Left lung (tissue), 10 donors: ENCODE data around the gene ZNF550. TPM values are rescaled to one million over a fixed set of nuclear protein-coding genes. Genes with fewer than 3 reads are reported as not detected.

Source experiments
- ATAC-seq: fragments of 200-7000 bp; cut with Tn5 transposase; one replicate; pipeline ENCODE4 v1.9.1; 2020; ENCODE audit warnings: moderate library complexity
- DNase-seq, 4 donors: peaks; one replicate each; pipeline ENCODE4 v3.0.0-alpha.2; 2013 to 2020
- H3K27ac ChIP-seq, 2 donors: fragments of 200-600 bp; sonication (generic) in 1 of 2; one replicate each; pipeline versions ENCODE4 v1.5.0 to v1.8.0; 2020 to 2021
- H3K27me3 ChIP-seq, 2 donors: fragments of 200-600 bp; sonication (generic) in 1 of 2; one replicate each; pipeline versions ENCODE4 v1.5.0 to v1.8.0; 2020 to 2021
- H3K36me3 ChIP-seq, 2 donors: fragments of 200-600 bp; sonication (generic) in 1 of 2; one replicate each; pipeline versions ENCODE4 v1.5.0 to v1.8.0; 2020 to 2021
- H3K4me1 ChIP-seq, 2 donors: fragments of 200-600 bp; one replicate each; pipeline ENCODE4 v1.8.0; 2021
- H3K4me3 ChIP-seq, 2 donors: fragments of 200-600 bp; sonication (generic) in 1 of 2; one replicate each; pipeline versions ENCODE4 v1.5.0 to v1.8.0; 2020 to 2021; ENCODE audit warnings: mild to moderate bottlenecking in 1 of 2
- H3K9me3 ChIP-seq, 2 donors: fragments of 200-600 bp; sonication (generic) in 1 of 2; one replicate each; pipeline versions ENCODE4 v1.5.0 to v1.8.0; 2020 to 2021
- intact Hi-C, 2 donors: fragments of 100-400 bp; cut with DNase I; formaldehyde crosslinking; loops; one replicate each; pipeline versions ENCODE4 v1.11.2 to v1.14.2; 2022
- polyA plus RNA-seq, 6 donors: library from polyadenylated mRNA; unstranded; fragments of 120-200 nt; gene quantifications; one replicate each; pipeline ENCODE4 v1.2.1, GENCODE V29; 2013; ENCODE audit not compliant: insufficient read length in 6 of 6
- total RNA-seq, 2 donors: library from RNA; stranded (reverse); fragmentation: NEBNext Ultra II Directional; extraction: Animal tissue kit (Norgen Biotek cat#: 25700); gene quantifications; one replicate each; pipeline ENCODE4 v1.2.1, GENCODE V29; 2021
- TF ChIP-seq, protein P1 (sequence below), 2 donors: fragments of 200-600 bp; sonication (generic) in 1 of 2; IDR thresholded peaks; one replicate each; pipeline versions ENCODE4 v1.5.0 to v1.8.0; 2021; ENCODE audit warnings: antibody characterized with exemption in 2 of 2
- donor health status: DM: no; HTN: yes; CAD: no.
- donor health status: DM: no; HTN: no; CAD: no.

The ZNF550 gene
- total and polyA plus RNA-seq, 8 donors: 7.4 to 29.9 (median 22.6) TPM

- H3K36me3 ChIP-seq: peaks cover 0 to 53% of the 10 kb centered on the region in 2 donors
- H3K27me3 ChIP-seq: no peaks in the 10 kb centered on the region
- TF ChIP-seq, protein P1, sequence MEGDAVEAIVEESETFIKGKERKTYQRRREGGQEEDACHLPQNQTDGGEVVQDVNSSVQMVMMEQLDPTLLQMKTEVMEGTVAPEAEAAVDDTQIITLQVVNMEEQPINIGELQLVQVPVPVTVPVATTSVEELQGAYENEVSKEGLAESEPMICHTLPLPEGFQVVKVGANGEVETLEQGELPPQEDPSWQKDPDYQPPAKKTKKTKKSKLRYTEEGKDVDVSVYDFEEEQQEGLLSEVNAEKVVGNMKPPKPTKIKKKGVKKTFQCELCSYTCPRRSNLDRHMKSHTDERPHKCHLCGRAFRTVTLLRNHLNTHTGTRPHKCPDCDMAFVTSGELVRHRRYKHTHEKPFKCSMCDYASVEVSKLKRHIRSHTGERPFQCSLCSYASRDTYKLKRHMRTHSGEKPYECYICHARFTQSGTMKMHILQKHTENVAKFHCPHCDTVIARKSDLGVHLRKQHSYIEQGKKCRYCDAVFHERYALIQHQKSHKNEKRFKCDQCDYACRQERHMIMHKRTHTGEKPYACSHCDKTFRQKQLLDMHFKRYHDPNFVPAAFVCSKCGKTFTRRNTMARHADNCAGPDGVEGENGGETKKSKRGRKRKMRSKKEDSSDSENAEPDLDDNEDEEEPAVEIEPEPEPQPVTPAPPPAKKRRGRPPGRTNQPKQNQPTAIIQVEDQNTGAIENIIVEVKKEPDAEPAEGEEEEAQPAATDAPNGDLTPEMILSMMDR (IDR thresholded peaks at IDR 0.05): no peak
- peaks cover 0 to 88% of the 10 kb centered on the region in 2 donors for H3K9me3 ChIP-seq
- no peak overlapping the region for H3K27ac ChIP-seq
- peaks cover 12 to 13% of the 10 kb centered on the region in 2 donors for H3K4me1 ChIP-seq
- no peak overlapping the region for H3K4me3 ChIP-seq
- intact Hi-C loops: no loop called here
- DNase-seq: no peak
- no peak for ATAC-seq
These were observed 27.9 kb upstream of the ZNF550 start for GRCh38 chr19:57587529-57587928.

DNA sequence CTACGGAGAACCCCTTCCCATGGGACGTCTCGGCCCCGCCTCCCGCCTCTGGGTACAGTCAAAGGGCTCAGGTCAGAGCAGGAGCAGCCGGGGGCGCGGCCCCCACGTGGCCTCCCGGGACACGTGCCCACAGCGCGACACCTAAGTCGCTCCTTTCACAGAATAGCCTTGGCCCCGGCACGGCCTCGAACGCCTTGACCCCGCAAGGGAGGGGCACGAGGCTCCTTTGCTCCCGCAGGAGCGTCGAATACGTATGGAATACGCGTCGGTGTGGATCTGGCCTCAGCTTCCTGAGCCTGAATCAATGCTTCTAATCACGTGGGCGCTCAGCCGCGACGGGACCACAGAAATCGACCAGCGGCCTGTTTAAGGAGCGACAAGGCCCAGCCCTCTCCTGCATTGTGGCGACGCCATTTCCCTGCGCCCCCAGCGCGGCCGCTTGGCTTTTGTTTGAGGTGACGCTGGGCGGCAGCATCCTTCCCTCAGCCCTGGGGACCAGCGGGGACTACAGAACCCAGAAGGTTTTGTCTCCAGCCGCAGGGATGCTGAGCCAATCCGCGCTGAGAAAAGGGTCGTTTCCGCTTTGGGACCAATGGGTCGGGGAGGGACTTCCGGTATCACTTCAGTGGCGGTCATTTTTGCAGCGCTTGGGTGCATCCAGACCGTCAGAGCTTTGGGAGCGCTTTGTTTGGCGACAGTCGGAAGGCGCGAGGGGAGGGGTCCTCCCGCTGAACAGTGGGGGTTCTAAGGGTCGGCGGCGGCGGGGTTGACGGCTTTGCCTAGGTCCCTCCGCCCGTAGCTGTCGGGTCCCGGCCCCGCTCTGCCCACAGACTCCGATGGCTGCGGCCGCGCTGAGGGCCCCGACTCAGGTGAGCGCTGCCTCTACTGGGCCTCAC is 24.1 kb upstream of the ZNF550 start, which contains the start of gene ZIK1:
Gene ZIK1 (plus strand): TSS at position 625 of the 896 bp plus-strand sequence. CDS start 212 bp downstream, at position 837.
- TF ChIP-seq, protein P1 (IDR thresholded peaks at IDR 0.05): no peak
- DNase-seq (peak; percentile 90 to 96 (median 92)), ATAC-seq (peak; percentile 97)
- Histone ChIP-seq H3K27ac (peak within 1 kb of the TSS; percentile 16 to 48), H3K4me3 (peak within 1 kb of the TSS; percentile 62 to 65), H3K4me1 (peaks cover 12 to 13% of the 10 kb centered on the region in 2 donors), H3K9me3 (peaks cover 0 to 70% of the 10 kb centered on the region in 2 donors), H3K27me3 (no peaks in the 10 kb centered on the region), H3K36me3 (peaks cover 0 to 18% of the 10 kb centered on the region in 2 donors)
- intact Hi-C loops: no loop called here

DNA sequence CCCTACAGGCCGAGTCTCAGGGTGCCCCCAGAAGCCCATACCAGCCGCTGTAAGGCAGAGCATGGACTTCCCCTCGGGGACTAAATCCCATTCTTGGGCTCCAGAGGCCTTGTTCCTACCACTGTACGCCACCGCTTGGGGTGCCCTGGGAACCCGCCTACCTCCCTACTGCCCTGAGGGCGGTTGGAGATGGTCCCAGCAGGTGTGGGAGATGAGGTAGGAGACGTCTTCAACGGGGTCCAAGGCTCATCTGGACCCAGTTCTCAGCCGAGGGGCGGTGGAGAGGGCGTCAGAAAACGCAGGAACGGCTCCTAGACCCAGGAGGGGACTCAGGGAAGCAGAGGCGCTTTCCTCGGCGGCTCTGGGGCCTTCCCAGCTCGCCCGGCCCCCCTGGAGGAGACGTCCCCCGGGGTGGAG is 23.4 kb upstream of the ZNF550 start:
- peaks cover 0 to 11% of the 10 kb centered on the region in 2 donors for H3K36me3 ChIP-seq
- TF ChIP-seq, protein P1 (IDR thresholded peaks at IDR 0.05): no peak
- no peaks in the 10 kb centered on the region for H3K27me3 ChIP-seq
- peaks cover 13 to 15% of the 10 kb centered on the region in 2 donors for H3K4me1 ChIP-seq
- peaks cover 0 to 64% of the 10 kb centered on the region in 2 donors for H3K9me3 ChIP-seq
- H3K27ac ChIP-seq: no peak overlapping the region
- ATAC-seq: no peak
- intact Hi-C loops: no loop called here
- no peak for DNase-seq
- H3K4me3 ChIP-seq: peak overlapping the region; percentile 62 to 65

DNA sequence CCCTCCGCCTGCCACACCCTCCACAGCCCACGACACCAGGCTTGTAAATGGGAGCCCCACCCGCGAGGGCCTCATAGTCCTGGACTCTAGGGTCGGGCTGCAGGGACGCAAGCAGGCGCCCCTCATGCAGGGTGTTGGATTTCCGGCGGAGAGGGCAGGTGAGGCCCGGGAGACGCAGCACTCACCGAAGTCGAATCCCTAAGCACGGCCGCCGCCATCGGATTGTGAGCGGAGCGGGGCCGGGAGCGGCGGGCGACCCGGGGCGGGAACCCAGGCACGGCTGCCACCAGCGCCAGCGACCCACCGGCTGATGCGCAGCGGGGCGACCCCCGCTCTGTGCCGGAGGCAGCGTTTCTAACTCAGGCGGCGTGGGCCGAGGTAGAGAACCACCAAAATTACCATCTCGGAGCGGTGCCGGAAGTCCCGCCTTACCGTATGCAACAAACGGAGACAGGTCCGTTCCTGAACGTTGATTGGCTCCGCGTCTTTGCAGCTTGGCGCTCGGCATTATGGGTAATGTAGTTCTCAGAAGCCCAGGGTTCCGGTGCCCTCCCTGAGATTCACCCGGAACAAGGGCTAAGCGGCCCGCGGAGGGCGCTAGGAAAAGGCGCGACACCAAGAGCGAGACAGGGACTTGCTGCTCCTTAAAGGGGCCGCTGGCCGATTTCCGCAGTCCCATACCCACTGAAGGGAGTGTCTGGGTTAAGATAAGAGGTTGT is 19.0 kb upstream of the ZNF550 start, which contains the start of gene ZNF416:
Gene ZNF416 (minus strand): TSS at position 425 of the 719 bp plus-strand sequence. CDS start 207 bp downstream, at position 218.
- Histone ChIP-seq H3K4me3 (peak within 1 kb of the TSS; percentile 77 to 100), H3K36me3 (peaks cover 8 to 33% of the 10 kb centered on the region in 2 donors), H3K9me3 (peaks cover 0 to 70% of the 10 kb centered on the region in 2 donors), H3K4me1 (peaks cover 12 to 14% of the 10 kb centered on the region in 2 donors), H3K27ac (peak within 1 kb of the TSS in 1 of 2 donors; percentile 51), H3K27me3 (no peaks in the 10 kb centered on the region)
- ATAC-seq: peak; percentile 100
- DNase-seq: peak; percentile 94 to 98 (median 97)
- TF ChIP-seq, protein P1 (IDR thresholded peaks at IDR 0.05): no peak
- intact Hi-C loops: no loop called here
